ENCODE measurements around the gene MYZAP. TPM values are rescaled to one million over a fixed set of nuclear protein-coding genes. Genes with fewer than 3 reads are reported as not detected.

Gene MYZAP
- total RNA-seq, 1 donor, result 0.43 TPM

GRCh38 chr15:57647791-57648130 is 56.1 kb downstream of the MYZAP start:
- no peak overlapping the region for H3K4me3 ChIP-seq (ENCODE audit: low read depth, low read length)
- peak; percentile 57 for DNase-seq (ENCODE audit: low read depth)
- TF ChIP-seq CTCF (IDR thresholded peaks at IDR 0.05; ENCODE audit: insufficient read depth, low read depth, low read length), result no peak

- no peak for TF ChIP-seq CTCF (IDR thresholded peaks at IDR 0.05; ENCODE audit: insufficient read depth, low read depth, low read length)
- DNase-seq (ENCODE audit: low read depth), result peak; percentile 28
Measured at GRCh38 chr15:57649138-57649537, 57.4 kb downstream of the MYZAP start.

GRCh38 chr15:57651445-57651844 is 59.7 kb downstream of the MYZAP start:
- TF ChIP-seq CTCF (IDR thresholded peaks at IDR 0.05; ENCODE audit: insufficient read depth, low read depth, low read length), result no peak
- DNase-seq (ENCODE audit: low read depth), result no peak
- no peak overlapping the region for H3K4me3 ChIP-seq (ENCODE audit: low read depth, low read length)

More at GRCh38 chr15:57649138-57649537, 57.4 kb downstream of the MYZAP start:
- H3K4me3 ChIP-seq (ENCODE audit: low read depth, low read length), result no peak overlapping the region

GRCh38 chr15:57652481-57652880 is 60.8 kb downstream of the MYZAP start:
- DNase-seq (ENCODE audit: low read depth), result no peak
- TF ChIP-seq CTCF (IDR thresholded peaks at IDR 0.05; ENCODE audit: insufficient read depth, low read depth, low read length), result no peak
- H3K4me3 ChIP-seq (ENCODE audit: low read depth, low read length), result no peak overlapping the region

- no peak for TF ChIP-seq CTCF (IDR thresholded peaks at IDR 0.05; ENCODE audit: insufficient read depth, low read depth, low read length)
Measured at GRCh38 chr15:57654153-57654852, 62.6 kb downstream of the MYZAP start.

GRCh38 chr15:57655053-57655452 is 63.3 kb downstream of the MYZAP start:
- no peak overlapping the region for H3K4me3 ChIP-seq (ENCODE audit: low read depth, low read length)
- TF ChIP-seq CTCF (IDR thresholded peaks at IDR 0.05; ENCODE audit: insufficient read depth, low read depth, low read length), result no peak
- no peak for DNase-seq (ENCODE audit: low read depth)

More at GRCh38 chr15:57654153-57654852, 62.6 kb downstream of the MYZAP start:
- no peak overlapping the region for H3K4me3 ChIP-seq (ENCODE audit: low read depth, low read length)
- DNase-seq (ENCODE audit: low read depth), result peak; percentile 55

- H3K4me3 ChIP-seq (ENCODE audit: low read depth, low read length), result no peak overlapping the region
- TF ChIP-seq CTCF (IDR thresholded peaks at IDR 0.05; ENCODE audit: insufficient read depth, low read depth, low read length), result no peak
- no peak for DNase-seq (ENCODE audit: low read depth)
Measured at GRCh38 chr15:57655809-57656208, 64.1 kb downstream of the MYZAP start.

All from fibroblast of villous mesenchyme (primary cell).